CD4-positive, CD25-positive, alpha-beta regulatory T cell (primary cell): ENCODE data around the gene KRT33B. TPM values are rescaled to one million over a fixed set of nuclear protein-coding genes. Genes with fewer than 3 reads are reported as not detected.

Experiments
- ATAC-seq, 2 donors: fragments of 150-1000 bp; cut with Tn5 transposase; one replicate each; pipeline ENCODE4 v1.10.0; 2021; ENCODE audit warnings: low read depth in 2 of 2, moderate number of reproducible peaks in 2 of 2, moderate library complexity in 1 of 2
- DNase-seq, 3 donors: peaks; one replicate each; pipeline versions ENCODE4 v3.0.0 to v3.0.0-alpha.2; 2012 to 2022; ENCODE audit warnings: mixed read lengths in 1 of 3
- H3K27ac ChIP-seq: one replicate; pipeline ENCODE4 v1.7.0; 2013; ENCODE audit warnings: mild to moderate bottlenecking, low read length; ENCODE audit not compliant: insufficient read depth, poor library complexity, severe bottlenecking
- H3K27me3 ChIP-seq: one replicate; pipeline ENCODE4 v1.7.0; 2013; ENCODE audit warnings: low read length; ENCODE audit not compliant: control insufficient read depth, insufficient read depth
- H3K36me3 ChIP-seq: one replicate; pipeline ENCODE4 v1.7.0; 2013; ENCODE audit warnings: mild to moderate bottlenecking, low read length, moderate library complexity; ENCODE audit not compliant: control insufficient read depth, insufficient read depth
- H3K4me1 ChIP-seq: 2 replicates; pipeline ENCODE4 v1.7.0; 2013; ENCODE audit warnings: mild to moderate bottlenecking, low read length; ENCODE audit not compliant: insufficient read depth, control insufficient read depth, poor library complexity, severe bottlenecking
- H3K4me3 ChIP-seq: one replicate; pipeline ENCODE4 v1.7.0; 2013; ENCODE audit warnings: low read depth, mild to moderate bottlenecking, low read length, moderate library complexity
- H3K9me3 ChIP-seq, 2 experiments: 1 replicate in 1 of 2; 2 replicates in 1 of 2; pipeline ENCODE4 v1.7.0; 2013; ENCODE audit warnings: low read length in 2 of 2, mild to moderate bottlenecking in 1 of 2, moderate library complexity in 1 of 2; ENCODE audit not compliant: control insufficient read depth in 2 of 2
- H3K27ac Mint-ChIP-seq, 3 donors: one replicate each; pipeline ENCODE4 v1.8.0; 2020 to 2022; ENCODE audit warnings: mild to moderate bottlenecking in 3 of 3, mixed read lengths in 3 of 3, moderate library complexity in 2 of 3
- H3K27me3 Mint-ChIP-seq: one replicate; pipeline ENCODE4 v1.8.0; 2022; ENCODE audit warnings: mild to moderate bottlenecking, mixed read lengths
- H3K36me3 Mint-ChIP-seq: one replicate; pipeline ENCODE4 v1.8.0; 2020; ENCODE audit warnings: mixed read lengths
- H3K4me1 Mint-ChIP-seq, 4 donors: one replicate each; pipeline ENCODE4 v1.8.0; 2020 to 2022; ENCODE audit warnings: mixed read lengths in 4 of 4, mild to moderate bottlenecking in 1 of 4
- H3K4me3 Mint-ChIP-seq, 4 donors: one replicate each; pipeline ENCODE4 v1.8.0; 2020 to 2022; ENCODE audit warnings: mild to moderate bottlenecking in 4 of 4, mixed read lengths in 4 of 4, moderate library complexity in 3 of 4
- H3K9me3 Mint-ChIP-seq, 7 donors: one replicate each; pipeline ENCODE4 v1.8.0; 2020 to 2022; ENCODE audit warnings: mixed read lengths in 7 of 7, mild to moderate bottlenecking in 3 of 7, moderate library complexity in 2 of 7
- polyA plus RNA-seq, 4 donors: library from polyadenylated mRNA; unstranded; fragments of 300-500 nt; fragmentation: Illumina TruSeq; gene quantifications; one replicate each; pipeline ENCODE4 v1.2.3, GENCODE V29; 2021
- total RNA-seq: library from RNA; stranded (reverse); gene quantifications from one replicate; pipeline ENCODE4 v1.2.3, GENCODE V29; 2022

Gene KRT33B
- total and polyA plus RNA-seq, 5 donors from 2014 or later, result not detected

- Histone ChIP-seq H3K27me3 (no peaks in the 10 kb centered on the region), H3K4me1 (peaks cover 27% of the 10 kb centered on the region), H3K4me3 (no peak overlapping the region), H3K9me3 (no peaks in the 10 kb centered on the region), H3K27ac (no peak overlapping the region), H3K36me3 (no peaks in the 10 kb centered on the region)
- no peaks in the 10 kb centered on the region for H3K36me3 Mint-ChIP-seq
- peak overlapping the region in 1 of 4 donors; percentile 27 for H3K4me3 Mint-ChIP-seq
- H3K27me3 Mint-ChIP-seq, result no peaks in the 10 kb centered on the region
- peak overlapping the region; percentile 28 to 93 (median 75) for H3K27ac Mint-ChIP-seq
- peaks cover 14 to 44% (median 21%) of the 10 kb centered on the region in 4 donors for H3K4me1 Mint-ChIP-seq
- no peaks in the 10 kb centered on the region for H3K9me3 Mint-ChIP-seq
- no peak for DNase-seq
- no peak for ATAC-seq
Observed at GRCh38 chr17:41334385-41335305, 35.0 kb downstream of the KRT33B start.

- H3K9me3 Mint-ChIP-seq, result no peaks in the 10 kb centered on the region
- no peaks in the 10 kb centered on the region for H3K9me3 ChIP-seq
- DNase-seq, result no peak
- no peak overlapping the region for H3K4me3 ChIP-seq
- H3K27me3 ChIP-seq, result no peaks in the 10 kb centered on the region
- no peaks in the 10 kb centered on the region for H3K27me3 Mint-ChIP-seq
- H3K36me3 Mint-ChIP-seq, result no peaks in the 10 kb centered on the region
- H3K36me3 ChIP-seq, result no peaks in the 10 kb centered on the region
- ATAC-seq, result no peak
- H3K27ac ChIP-seq, result no peak overlapping the region
- peak overlapping the region in 1 of 4 donors; percentile 15 for H3K4me3 Mint-ChIP-seq
- peaks cover 20% of the 10 kb centered on the region for H3K4me1 ChIP-seq
- H3K27ac Mint-ChIP-seq, result peak overlapping the region in 2 of 3 donors; percentile 28 to 75
- H3K4me1 Mint-ChIP-seq, result peaks cover 6 to 38% (median 12%) of the 10 kb centered on the region in 4 donors
Observed at GRCh38 chr17:41333836-41334235, 35.8 kb downstream of the KRT33B start.

DNA sequence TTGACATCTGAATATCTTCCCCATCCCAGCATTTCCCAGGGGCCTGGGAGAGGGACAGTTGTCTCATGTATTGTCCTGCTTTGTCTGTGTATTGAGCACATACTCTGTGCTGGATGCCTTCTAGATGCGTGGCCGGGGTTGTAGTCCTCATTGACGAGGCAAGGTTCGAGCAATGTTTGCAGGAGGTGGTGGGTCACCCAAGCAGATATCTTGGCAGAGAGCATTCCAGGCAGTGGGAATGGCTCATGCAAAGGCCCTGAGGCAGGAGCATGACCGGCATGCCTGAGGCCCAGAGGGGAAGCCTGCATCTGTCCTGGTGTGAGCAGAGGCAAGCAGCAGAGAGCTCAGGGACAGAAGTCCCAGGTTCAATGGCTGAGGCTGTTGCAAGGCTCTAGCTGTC is 36.5 kb downstream of the KRT33B start:
- Mint-ChIP-seq H3K4me3 (no peak overlapping the region), H3K27me3 (no peaks in the 10 kb centered on the region), H3K27ac (peak overlapping the region in 1 of 3 donors; percentile 75), H3K36me3 (no peaks in the 10 kb centered on the region), H3K9me3 (no peaks in the 10 kb centered on the region), H3K4me1 (peaks cover 0 to 34% (median 6%) of the 10 kb centered on the region in 4 donors)
- Histone ChIP-seq H3K4me1 (peaks cover 14% of the 10 kb centered on the region), H3K36me3 (no peaks in the 10 kb centered on the region), H3K9me3 (no peaks in the 10 kb centered on the region), H3K4me3 (no peak overlapping the region), H3K27ac (no peak overlapping the region), H3K27me3 (no peaks in the 10 kb centered on the region)
- no peak for DNase-seq
- no peak for ATAC-seq

GRCh38 chr17:41332239-41332638 is 37.4 kb downstream of the KRT33B start:
- no peak overlapping the region for H3K4me3 ChIP-seq
- H3K4me3 Mint-ChIP-seq, result no peak overlapping the region
- no peaks in the 10 kb centered on the region for H3K9me3 Mint-ChIP-seq
- H3K27me3 Mint-ChIP-seq, result no peaks in the 10 kb centered on the region
- H3K27me3 ChIP-seq, result no peaks in the 10 kb centered on the region
- DNase-seq (no peak), ATAC-seq (no peak)
- no peaks in the 10 kb centered on the region for H3K36me3 Mint-ChIP-seq
- H3K27ac Mint-ChIP-seq, result no peak overlapping the region
- H3K27ac ChIP-seq, result no peak overlapping the region
- peaks cover 11% of the 10 kb centered on the region for H3K4me1 ChIP-seq
- H3K4me1 Mint-ChIP-seq, result peaks cover 0 to 31% (median 5%) of the 10 kb centered on the region in 4 donors
- no peaks in the 10 kb centered on the region for H3K36me3 ChIP-seq
- H3K9me3 ChIP-seq, result no peaks in the 10 kb centered on the region

- DNase-seq, result no peak
- Mint-ChIP-seq H3K4me1 (peaks cover 0 to 31% (median 5%) of the 10 kb centered on the region in 4 donors), H3K36me3 (no peaks in the 10 kb centered on the region), H3K9me3 (no peaks in the 10 kb centered on the region), H3K27me3 (no peaks in the 10 kb centered on the region), H3K27ac (no peak overlapping the region), H3K4me3 (no peak overlapping the region)
- Histone ChIP-seq H3K36me3 (no peaks in the 10 kb centered on the region), H3K4me3 (no peak overlapping the region), H3K27ac (no peak overlapping the region), H3K4me1 (peaks cover 15% of the 10 kb centered on the region), H3K9me3 (no peaks in the 10 kb centered on the region), H3K27me3 (no peaks in the 10 kb centered on the region)
- ATAC-seq, result no peak
Observed at GRCh38 chr17:41331606-41332005, 38.0 kb downstream of the KRT33B start.

- H3K4me1 ChIP-seq, result peaks cover 5% of the 10 kb centered on the region
- H3K9me3 Mint-ChIP-seq, result no peaks in the 10 kb centered on the region
- H3K27ac Mint-ChIP-seq, result no peak overlapping the region
- DNase-seq, result peak in 1 of 3 donors; percentile 39
- H3K36me3 Mint-ChIP-seq, result no peaks in the 10 kb centered on the region
- no peak overlapping the region for H3K4me3 Mint-ChIP-seq
- no peak overlapping the region for H3K27ac ChIP-seq
- H3K4me1 Mint-ChIP-seq, result peaks cover 0 to 17% (median 5%) of the 10 kb centered on the region in 4 donors
- H3K27me3 ChIP-seq, result no peaks in the 10 kb centered on the region
- H3K27me3 Mint-ChIP-seq, result no peaks in the 10 kb centered on the region
- H3K9me3 ChIP-seq, result no peaks in the 10 kb centered on the region
- H3K4me3 ChIP-seq, result no peak overlapping the region
- ATAC-seq, result no peak
- H3K36me3 ChIP-seq, result no peaks in the 10 kb centered on the region
Observed at GRCh38 chr17:41329279-41329948, 40.2 kb downstream of the KRT33B start.

DNA sequence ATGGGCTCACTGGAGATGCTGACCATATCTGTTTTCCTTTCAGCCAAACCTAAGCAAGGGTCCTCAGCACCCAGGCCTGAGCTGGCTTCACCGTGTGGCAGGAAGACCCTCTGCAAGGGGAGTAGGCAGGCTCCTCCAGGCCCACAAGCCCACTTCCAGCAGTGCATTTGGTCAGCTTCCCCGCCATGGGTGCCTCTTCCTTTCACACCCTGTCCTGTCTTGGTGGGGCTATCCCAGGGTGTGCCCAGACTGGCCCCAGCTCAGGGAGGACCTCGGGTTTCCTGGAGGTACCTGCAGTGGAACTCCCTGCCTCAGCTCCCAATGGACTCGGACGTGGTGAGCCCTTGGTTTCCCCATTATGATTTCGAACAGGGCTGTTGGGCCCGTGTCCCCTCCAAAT is 41.4 kb downstream of the KRT33B start:
- H3K9me3 Mint-ChIP-seq, result no peaks in the 10 kb centered on the region
- no peaks in the 10 kb centered on the region for H3K9me3 ChIP-seq
- H3K36me3 Mint-ChIP-seq, result no peaks in the 10 kb centered on the region
- H3K27ac ChIP-seq, result no peak overlapping the region
- no peak overlapping the region for H3K4me3 Mint-ChIP-seq
- DNase-seq (no peak), ATAC-seq (no peak)
- H3K27me3 Mint-ChIP-seq, result no peaks in the 10 kb centered on the region
- H3K27me3 ChIP-seq, result no peaks in the 10 kb centered on the region
- peaks cover 0 to 17% (median 3%) of the 10 kb centered on the region in 4 donors for H3K4me1 Mint-ChIP-seq
- no peak overlapping the region for H3K27ac Mint-ChIP-seq
- H3K4me3 ChIP-seq, result no peak overlapping the region
- no peaks in the 10 kb centered on the region for H3K36me3 ChIP-seq
- H3K4me1 ChIP-seq, result peaks cover 5% of the 10 kb centered on the region
